HCT116 (cell line): ENCODE data around the gene FAHD1. TPM values are rescaled to one million over a fixed set of nuclear protein-coding genes. Genes with fewer than 3 reads are reported as not detected.

Experiments used
- ATAC-seq: fragments of 200-7000 bp; cut with Tn5 transposase; 2 replicates; pipeline ENCODE4 v1.9.1; 2020; ENCODE audit warnings: mild to moderate bottlenecking, moderate library complexity
- BruUV-seq: library from RNA; stranded (reverse); fragments of 400-500 nt; replicated peaks from 2 replicates; lab custom pipeline; 2021; lab: Mats Ljungman, UMichigan
- CTCF ChIA-PET: fragments of 300-600 bp; sonication (Branson Sonifier 250); formaldehyde crosslinking; loops from one replicate; lab custom pipeline; 2021; ENCODE audit warnings: antibody characterized with exemption; lab: Charles Lee
- POLR2A ChIA-PET: fragments of 300-600, 350-600 bp; sonication (Branson Sonifier 250); formaldehyde crosslinking; loops from one replicate; lab custom pipeline; 2021; ENCODE audit warnings: antibody characterized with exemption; lab: Charles Lee
- RAD21 ChIA-PET, 2 experiments: fragments of 300-600 bp; sonication (Branson Sonifier 250); formaldehyde crosslinking; loops; one replicate each; lab custom pipeline; 2023; ENCODE audit warnings: low total read pairs in 2 of 2; ENCODE audit not compliant: uncharacterized antibody in 2 of 2, unreplicated experiment in 2 of 2, low non-redundant PET in 1 of 2; lab: Charles Lee
- DNase-seq: peaks from one replicate; pipeline ENCODE4 v3.0.0-alpha.2; 2010; ENCODE audit warnings: low read depth, low spot score
- H2AFZ ChIP-seq: fragments of 200-600 bp; shearing (Covaris generic), sonication (generic); 2 replicates; pipeline ENCODE4 v1.6.1; 2017; ENCODE audit warnings: low read depth, mixed run types, mixed read lengths, antibody characterized with exemption, low read length; ENCODE audit not compliant: poor library complexity, severe bottlenecking
- H3K27ac ChIP-seq: 2 replicates; pipeline ENCODE4 v1.5.1; 2012; ENCODE audit warnings: low read depth, low read length
- H3K27me3 ChIP-seq: fragments of 200-600 bp; sonication (generic); 2 replicates; pipeline ENCODE4 v1.6.1; 2016; ENCODE audit warnings: mixed run types, low read length, mixed read lengths; ENCODE audit not compliant: insufficient read depth
- H3K36me3 ChIP-seq, 2 experiments: fragments of 200-500 bp in 1 of 2; fragments of 200-600 bp in 1 of 2; sonication (Bioruptor generic) in 1 of 2; sonication (generic) in 1 of 2; 2 replicates each; pipeline versions ENCODE4 v1.5.1 to v1.6.1; 2014 to 2016; ENCODE audit warnings: low read length in 2 of 2, inconsistent platforms in 1 of 2, mixed read lengths in 1 of 2, mixed run types in 1 of 2; ENCODE audit not compliant: insufficient read depth in 2 of 2, control insufficient read depth in 1 of 2
- H3K4me1 ChIP-seq, 2 experiments: fragments of 200-600 bp in 1 of 2; sonication (generic) in 1 of 2; 2 replicates each; pipeline versions ENCODE4 v1.5.1 to v1.6.1; 2012 to 2017; ENCODE audit warnings: low read length in 2 of 2, inconsistent platforms in 1 of 2, mild to moderate bottlenecking in 1 of 2, mixed read lengths in 1 of 2, mixed run types in 1 of 2, moderate library complexity in 1 of 2; ENCODE audit not compliant: insufficient read depth in 2 of 2, control insufficient read depth in 1 of 2
- H3K4me2 ChIP-seq: fragments of 200-600 bp; sonication (generic); 2 replicates; pipeline ENCODE4 v1.6.1; 2017; ENCODE audit warnings: mixed run types, low read length, mixed read lengths
- H3K4me3 ChIP-seq, 2 experiments: fragments of 200-600 bp in 1 of 2; sonication (generic) in 1 of 2; replicated peaks in 1 of 2; 2 replicates each; pipeline ENCODE4 v1.5.1; 2011 to 2016; ENCODE audit warnings: low read length in 2 of 2, control low read depth in 1 of 2, low read depth in 1 of 2, mild to moderate bottlenecking in 1 of 2, mixed read lengths in 1 of 2, mixed run types in 1 of 2
- H3K79me2 ChIP-seq: fragments of 200-600 bp; sonication (generic); 2 replicates; pipeline ENCODE4 v1.6.1; 2017; ENCODE audit warnings: mild to moderate bottlenecking, mixed run types, low read length, moderate library complexity, mixed read lengths; ENCODE audit not compliant: insufficient read depth
- H3K9ac ChIP-seq: fragments of 200-600 bp; sonication (generic); 2 replicates; pipeline ENCODE4 v1.6.1; 2016; ENCODE audit warnings: low read length, mixed read lengths
- H3K9me2 ChIP-seq: fragments of 200-600 bp; sonication (generic), shearing (Covaris generic); 2 replicates; pipeline ENCODE4 v1.6.1; 2017; ENCODE audit warnings: mixed run types, mild to moderate bottlenecking, moderate library complexity; ENCODE audit not compliant: insufficient read depth
- H3K9me3 ChIP-seq, 2 experiments: fragments of 200-500 bp in 1 of 2; fragments of 200-600 bp in 1 of 2; sonication (Bioruptor generic) in 1 of 2; sonication (generic) in 1 of 2; 2 replicates each; pipeline ENCODE4 v1.6.1; 2014 to 2017; ENCODE audit warnings: low read length in 2 of 2, mixed read lengths in 2 of 2, inconsistent platforms in 1 of 2, low read depth in 1 of 2, mild to moderate bottlenecking in 1 of 2, mixed run types in 1 of 2, moderate library complexity in 1 of 2; ENCODE audit not compliant: control insufficient read depth in 1 of 2, insufficient read depth in 1 of 2
- H4K20me1 ChIP-seq: fragments of 200-600 bp; sonication (generic), shearing (Covaris generic); 2 replicates; pipeline ENCODE4 v1.6.1; 2017; ENCODE audit warnings: mixed run types, mild to moderate bottlenecking, moderate library complexity; ENCODE audit not compliant: insufficient read depth
- CBX3 ChIP-seq: IDR thresholded peaks from 2 replicates; pipeline ENCODE4 v1.6.1; 2012; ENCODE audit warnings: low read depth
- CEBPB ChIP-seq: IDR thresholded peaks from 2 replicates; pipeline ENCODE4 v1.6.1; 2012; ENCODE audit warnings: low read depth
- EGR1 ChIP-seq: IDR thresholded peaks from 2 replicates; pipeline ENCODE4 v1.6.1; 2012; ENCODE audit warnings: low read depth
- ELF1 ChIP-seq: IDR thresholded peaks from 2 replicates; pipeline ENCODE4 v1.6.1; 2012; ENCODE audit warnings: low read depth, borderline replicate concordance
- EZH2phosphoT487 ChIP-seq: fragments of 200-600 bp; IDR thresholded peaks from 2 replicates; pipeline ENCODE4 v1.6.1; 2018; ENCODE audit warnings: antibody characterized with exemption, borderline replicate concordance
- FOSL1 ChIP-seq: IDR thresholded peaks from 2 replicates; pipeline ENCODE4 v1.6.1; 2012; ENCODE audit warnings: low read depth
- POLR2A ChIP-seq: IDR thresholded peaks from 2 replicates; pipeline ENCODE4 v1.7.0; 2011; ENCODE audit warnings: borderline replicate concordance; ENCODE audit not compliant: insufficient read depth, insufficient read length; ENCODE audit errors: extremely low read depth
- POLR2AphosphoS5 ChIP-seq: IDR thresholded peaks from 2 replicates; pipeline ENCODE4 v1.6.1; 2011; ENCODE audit warnings: mild to moderate bottlenecking, low read depth, low read length, moderate library complexity
- SIN3A ChIP-seq: IDR thresholded peaks from 2 replicates; pipeline ENCODE4 v1.6.1; 2012; ENCODE audit warnings: low read depth
- TCF7L2 ChIP-seq: IDR thresholded peaks from 2 replicates; pipeline ENCODE4 v1.7.0; 2011; ENCODE audit warnings: borderline replicate concordance, inconsistent platforms; ENCODE audit not compliant: insufficient read depth, insufficient read length; ENCODE audit errors: extremely low read depth
- YY1 ChIP-seq: IDR thresholded peaks from 2 replicates; pipeline ENCODE4 v1.6.1; 2011; ENCODE audit warnings: low read length, low read depth, moderate library complexity, mild to moderate bottlenecking; ENCODE audit not compliant: insufficient replicate concordance; ENCODE audit errors: extremely low read depth
- ZFX ChIP-seq: fragments of 450-650 bp; IDR thresholded peaks from 2 replicates; pipeline ENCODE4 v1.6.1; 2017
- ZNF274 ChIP-seq: fragments of 200-500 bp; sonication (Bioruptor generic); IDR thresholded peaks from 2 replicates; pipeline ENCODE4 v1.6.1; 2014; ENCODE audit warnings: mild to moderate bottlenecking, low read depth, low read length, inconsistent platforms
- intact Hi-C: fragments of 100-400 bp; cut with micrococcal nuclease; formaldehyde crosslinking; loops from 2 replicates; pipeline ENCODE4 v1.10.0; 2022
- total RNA-seq: library from RNA; stranded (reverse); gene quantifications from one replicate; pipeline ENCODE4 v1.2.1, GENCODE V29; 2021; ENCODE audit not compliant: unreplicated experiment
- TF ChIP-seq, protein P1 (sequence below): IDR thresholded peaks from 2 replicates; pipeline ENCODE4 v1.6.1; 2012; ENCODE audit warnings: low read depth
- TF ChIP-seq, protein P2 (sequence below): IDR thresholded peaks from 2 replicates; pipeline ENCODE4 v1.6.1; 2012
- TF ChIP-seq, protein P3 (sequence below): IDR thresholded peaks from 2 replicates; pipeline ENCODE4 v1.6.1; 2012
- TF ChIP-seq, protein P4 (sequence below): IDR thresholded peaks from 2 replicates; pipeline ENCODE4 v1.6.1; 2011; ENCODE audit warnings: mild to moderate bottlenecking, low read length, moderate library complexity; ENCODE audit not compliant: insufficient replicate concordance; ENCODE audit errors: extremely low read depth

FAHD1 gene
- total RNA-seq, 1 experiment from 2014 or later = 25.8 TPM

DNA sequence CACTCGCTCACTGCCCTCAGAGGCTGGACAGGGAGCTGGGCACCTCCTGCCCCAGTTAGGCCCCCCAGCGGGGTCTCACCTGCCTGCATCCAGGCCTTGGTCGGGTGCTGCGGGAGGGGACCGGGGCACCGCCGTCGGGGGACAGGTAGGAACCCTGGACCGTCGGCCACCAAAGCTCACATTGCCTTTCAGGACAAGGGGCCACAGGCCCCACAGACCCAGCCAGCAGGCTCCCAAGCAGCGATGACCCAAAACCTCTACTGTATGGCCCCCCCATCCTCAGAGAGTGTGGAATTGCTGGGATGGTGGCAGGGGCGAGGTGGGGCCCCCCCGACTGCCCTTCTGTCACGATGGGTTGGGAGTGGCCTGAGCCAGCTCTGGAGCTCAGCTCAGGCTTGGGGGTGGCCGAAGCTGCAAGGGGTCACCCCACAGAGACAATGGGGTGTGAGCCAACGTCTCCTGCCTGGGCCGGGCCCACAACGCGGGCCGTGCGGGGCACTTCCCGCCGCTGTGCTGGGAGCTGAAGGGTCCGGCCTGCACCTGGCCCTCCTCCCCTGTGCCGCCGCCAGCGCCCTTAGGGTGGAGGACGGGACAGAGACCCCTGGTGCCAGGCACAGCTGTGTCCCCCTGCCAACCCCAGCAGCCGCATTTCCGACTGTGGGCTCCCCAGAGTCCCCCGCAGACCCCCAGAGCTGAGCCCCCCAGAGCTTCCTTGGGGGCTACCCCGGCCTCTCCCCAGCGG lies 34.0 kb upstream of the FAHD1 start:
- TF ChIP-seq CBX3 = no peak
- TF ChIP-seq ZNF274 = no peak
- TF ChIP-seq, protein P1, sequence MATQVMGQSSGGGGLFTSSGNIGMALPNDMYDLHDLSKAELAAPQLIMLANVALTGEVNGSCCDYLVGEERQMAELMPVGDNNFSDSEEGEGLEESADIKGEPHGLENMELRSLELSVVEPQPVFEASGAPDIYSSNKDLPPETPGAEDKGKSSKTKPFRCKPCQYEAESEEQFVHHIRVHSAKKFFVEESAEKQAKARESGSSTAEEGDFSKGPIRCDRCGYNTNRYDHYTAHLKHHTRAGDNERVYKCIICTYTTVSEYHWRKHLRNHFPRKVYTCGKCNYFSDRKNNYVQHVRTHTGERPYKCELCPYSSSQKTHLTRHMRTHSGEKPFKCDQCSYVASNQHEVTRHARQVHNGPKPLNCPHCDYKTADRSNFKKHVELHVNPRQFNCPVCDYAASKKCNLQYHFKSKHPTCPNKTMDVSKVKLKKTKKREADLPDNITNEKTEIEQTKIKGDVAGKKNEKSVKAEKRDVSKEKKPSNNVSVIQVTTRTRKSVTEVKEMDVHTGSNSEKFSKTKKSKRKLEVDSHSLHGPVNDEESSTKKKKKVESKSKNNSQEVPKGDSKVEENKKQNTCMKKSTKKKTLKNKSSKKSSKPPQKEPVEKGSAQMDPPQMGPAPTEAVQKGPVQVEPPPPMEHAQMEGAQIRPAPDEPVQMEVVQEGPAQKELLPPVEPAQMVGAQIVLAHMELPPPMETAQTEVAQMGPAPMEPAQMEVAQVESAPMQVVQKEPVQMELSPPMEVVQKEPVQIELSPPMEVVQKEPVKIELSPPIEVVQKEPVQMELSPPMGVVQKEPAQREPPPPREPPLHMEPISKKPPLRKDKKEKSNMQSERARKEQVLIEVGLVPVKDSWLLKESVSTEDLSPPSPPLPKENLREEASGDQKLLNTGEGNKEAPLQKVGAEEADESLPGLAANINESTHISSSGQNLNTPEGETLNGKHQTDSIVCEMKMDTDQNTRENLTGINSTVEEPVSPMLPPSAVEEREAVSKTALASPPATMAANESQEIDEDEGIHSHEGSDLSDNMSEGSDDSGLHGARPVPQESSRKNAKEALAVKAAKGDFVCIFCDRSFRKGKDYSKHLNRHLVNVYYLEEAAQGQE = no peak
- no peak for TF ChIP-seq ZFX
- no peak for TF ChIP-seq YY1
- no peak for TF ChIP-seq CEBPB
- TF ChIP-seq TCF7L2 = no peak
- no peak for TF ChIP-seq FOSL1
- TF ChIP-seq ELF1 = no peak
- no peak for TF ChIP-seq SIN3A
- no peak for TF ChIP-seq POLR2A
- no peak for TF ChIP-seq POLR2AphosphoS5
- TF ChIP-seq, protein P2, sequence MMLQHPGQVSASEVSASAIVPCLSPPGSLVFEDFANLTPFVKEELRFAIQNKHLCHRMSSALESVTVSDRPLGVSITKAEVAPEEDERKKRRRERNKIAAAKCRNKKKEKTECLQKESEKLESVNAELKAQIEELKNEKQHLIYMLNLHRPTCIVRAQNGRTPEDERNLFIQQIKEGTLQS = no peak
- TF ChIP-seq EZH2phosphoT487 = no peak
- TF ChIP-seq, protein P3, sequence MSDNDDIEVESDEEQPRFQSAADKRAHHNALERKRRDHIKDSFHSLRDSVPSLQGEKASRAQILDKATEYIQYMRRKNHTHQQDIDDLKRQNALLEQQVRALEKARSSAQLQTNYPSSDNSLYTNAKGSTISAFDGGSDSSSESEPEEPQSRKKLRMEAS = no peak
- TF ChIP-seq, protein P4, sequence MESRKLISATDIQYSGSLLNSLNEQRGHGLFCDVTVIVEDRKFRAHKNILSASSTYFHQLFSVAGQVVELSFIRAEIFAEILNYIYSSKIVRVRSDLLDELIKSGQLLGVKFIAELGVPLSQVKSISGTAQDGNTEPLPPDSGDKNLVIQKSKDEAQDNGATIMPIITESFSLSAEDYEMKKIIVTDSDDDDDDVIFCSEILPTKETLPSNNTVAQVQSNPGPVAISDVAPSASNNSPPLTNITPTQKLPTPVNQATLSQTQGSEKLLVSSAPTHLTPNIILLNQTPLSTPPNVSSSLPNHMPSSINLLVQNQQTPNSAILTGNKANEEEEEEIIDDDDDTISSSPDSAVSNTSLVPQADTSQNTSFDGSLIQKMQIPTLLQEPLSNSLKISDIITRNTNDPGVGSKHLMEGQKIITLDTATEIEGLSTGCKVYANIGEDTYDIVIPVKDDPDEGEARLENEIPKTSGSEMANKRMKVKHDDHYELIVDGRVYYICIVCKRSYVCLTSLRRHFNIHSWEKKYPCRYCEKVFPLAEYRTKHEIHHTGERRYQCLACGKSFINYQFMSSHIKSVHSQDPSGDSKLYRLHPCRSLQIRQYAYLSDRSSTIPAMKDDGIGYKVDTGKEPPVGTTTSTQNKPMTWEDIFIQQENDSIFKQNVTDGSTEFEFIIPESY = no peak
- TF ChIP-seq EGR1 = no peak
- TF ChIP-seq, all 23 proteins: peak for 0
- ChIA-PET POLR2A (no interaction called here), RAD21 (no interaction called here), CTCF (no interaction called here)
- DNase-seq (no peak), ATAC-seq (no peak)
- intact Hi-C loops = no loop called here
- Histone ChIP-seq H3K4me1 (no peaks in the 10 kb centered on the region), H3K79me2 (no peaks in the 10 kb centered on the region), H2AFZ (no peak overlapping the region), H3K9ac (no peak overlapping the region), H4K20me1 (no peaks in the 10 kb centered on the region), H3K27me3 (no peaks in the 10 kb centered on the region), H3K9me3 (no peaks in the 10 kb centered on the region), H3K27ac (no peak overlapping the region), H3K36me3 (no peaks in the 10 kb centered on the region; a peak in 1 of 4 replicates), H3K4me3 (no peak overlapping the region), H3K9me2 (no peaks in the 10 kb centered on the region), H3K4me2 (no peak overlapping the region)
- BruUV-seq = no TSS peak
